Common myeloid progenitor, CD34-positive (primary cell): ENCODE data around the gene ZNF428.
A peak's percentile ranks its signal among the peaks of the same experiment; 100 is the strongest.

ENCODE experiments used
- CTCF ChIA-PET: fragments of 350-600 bp; sonication (Branson Sonifier 250); formaldehyde crosslinking; loops from one replicate; lab custom pipeline; 2021; ENCODE audit warnings: antibody characterized with exemption; lab: Charles Lee
- POLR2A ChIA-PET: fragments of 350-600 bp; sonication (Branson Sonifier 250); formaldehyde crosslinking; loops from one replicate; lab custom pipeline; 2021; ENCODE audit warnings: antibody characterized with exemption; lab: Charles Lee
- DNase-seq, 3 donors: peaks; one replicate each; pipeline versions ENCODE4 v3.0.0 to v3.0.0-alpha.2; 2013
- H3K27ac ChIP-seq, 2 experiments: 1 replicate in 1 of 2; 2 replicates in 1 of 2; pipeline ENCODE4 v1.7.0; 2013; ENCODE audit warnings: inconsistent platforms in 2 of 2, low read length in 2 of 2, mild to moderate bottlenecking in 2 of 2, low read depth in 1 of 2, moderate library complexity in 1 of 2; ENCODE audit not compliant: severe bottlenecking in 2 of 2, insufficient read depth in 1 of 2, poor library complexity in 1 of 2
- H3K27me3 ChIP-seq, 5 experiments: replicated peaks in 2 of 5; 1 replicate in 3 of 5; 2 replicates in 2 of 5; pipeline versions ENCODE4 v1.6.1 to v1.7.0; 2013; ENCODE audit warnings: low read length in 4 of 5, mild to moderate bottlenecking in 2 of 5, moderate library complexity in 2 of 5, inconsistent platforms in 1 of 5; ENCODE audit not compliant: insufficient read depth in 5 of 5, control insufficient read depth in 4 of 5
- H3K36me3 ChIP-seq, 4 experiments: 1 replicate in 2 of 4; 2 replicates in 2 of 4; pipeline versions ENCODE4 v1.6.1 to v1.7.0; 2013; ENCODE audit warnings: low read length in 3 of 4, control low read depth in 1 of 4, mild to moderate bottlenecking in 1 of 4; ENCODE audit not compliant: control insufficient read depth in 4 of 4, insufficient read depth in 4 of 4
- H3K4me1 ChIP-seq, 4 experiments: 1 replicate in 3 of 4; 2 replicates in 1 of 4; pipeline versions ENCODE4 v1.6.1 to v1.7.1; 2013; ENCODE audit warnings: low read length in 3 of 4, mild to moderate bottlenecking in 3 of 4, control low read depth in 1 of 4, inconsistent platforms in 1 of 4, moderate library complexity in 1 of 4; ENCODE audit not compliant: control insufficient read depth in 4 of 4, insufficient read depth in 4 of 4; ENCODE audit errors: control extremely low read depth in 1 of 4
- H3K4me3 ChIP-seq, 7 experiments: 1 replicate in 4 of 7; 2 replicates in 3 of 7; pipeline versions ENCODE4 v1.5.1 to v1.7.0; 2013; ENCODE audit warnings: mild to moderate bottlenecking in 7 of 7, low read length in 6 of 7, moderate library complexity in 6 of 7, inconsistent platforms in 2 of 7, low read depth in 2 of 7, control low read depth in 1 of 7; ENCODE audit not compliant: insufficient read depth in 4 of 7, control insufficient read depth in 1 of 7; ENCODE audit errors: extremely low read depth in 1 of 7
- H3K9me3 ChIP-seq, 5 experiments: 1 replicate in 4 of 5; 2 replicates in 1 of 5; pipeline versions ENCODE4 v1.6.1 to v1.7.1; 2013; ENCODE audit warnings: low read length in 4 of 5, mild to moderate bottlenecking in 2 of 5, inconsistent platforms in 1 of 5, low read depth in 1 of 5, moderate library complexity in 1 of 5; ENCODE audit not compliant: control insufficient read depth in 4 of 5, insufficient read depth in 2 of 5; ENCODE audit errors: control extremely low read depth in 1 of 5
- WGBS: methylation state at CpG from one replicate; pipeline ENCODE4 v1.1.5; 2013; ENCODE audit not compliant: insufficient coverage; 5-methylcytosine and 5-hydroxymethylcytosine counted together

The ZNF428 gene

GRCh38 chr19:43628646-43629326, 9.4 kb upstream of the ZNF428 start:
- CTCF ChIA-PET: interaction anchor here (1.2 to 1.7 kb wide), 4 partner anchors 8 to 29 kb away, joined by 3 to 4 read pairs (median 4); no protein-coding TSS in a partner anchor
- Histone ChIP-seq H3K9me3 (no peaks in the 10 kb centered on the region), H3K4me1 (peaks cover 0 to 12% (median 5%) of the 10 kb centered on the region in 4 experiments), H3K36me3 (no peaks in the 10 kb centered on the region), H3K27me3 (peaks cover 0 to 21% (median 5%) of the 10 kb centered on the region in 5 experiments), H3K27ac (no peak overlapping the region), H3K4me3 (no peak overlapping the region)
- WGBS: 100% methylated on average over 3 of the region's 3 CpGs
- no peak for DNase-seq
- POLR2A ChIA-PET: no interaction called here

GRCh38 chr19:43626838-43627237, 7.4 kb upstream of the ZNF428 start:
- peaks cover 0 to 21% (median 5%) of the 10 kb centered on the region in 5 experiments for H3K27me3 ChIP-seq
- POLR2A ChIA-PET: no interaction called here
- no peak for DNase-seq
- H3K4me1 ChIP-seq: peaks cover 0 to 12% (median 5%) of the 10 kb centered on the region in 4 experiments
- H3K4me3 ChIP-seq: no peak overlapping the region
- no peaks in the 10 kb centered on the region for H3K36me3 ChIP-seq
- H3K27ac ChIP-seq: no peak overlapping the region
- 49% methylated on average over 15 of the region's 17 CpGs for WGBS
- H3K9me3 ChIP-seq: no peaks in the 10 kb centered on the region
- CTCF ChIA-PET: interaction anchor here (0.9 to 3.6 kb wide), 6 partner anchors 8 to 91 kb away, joined by 3 to 24 read pairs (median 4); no protein-coding TSS in a partner anchor

- Histone ChIP-seq H3K4me3 (no peak overlapping the region), H3K36me3 (no peaks in the 10 kb centered on the region), H3K27ac (no peak overlapping the region), H3K9me3 (no peaks in the 10 kb centered on the region), H3K27me3 (peaks cover 0 to 21% (median 5%) of the 10 kb centered on the region in 5 experiments), H3K4me1 (peaks cover 0 to 12% (median 5%) of the 10 kb centered on the region in 4 experiments)
- 77% methylated on average over 22 of the region's 32 CpGs for WGBS
- ChIA-PET CTCF (interaction anchor here (0.9 to 3.6 kb wide), 8 partner anchors 9 to 91 kb away, joined by 3 to 24 read pairs (median 4); no protein-coding TSS in a partner anchor), POLR2A (no interaction called here)
- DNase-seq: peak; percentile 47 to 71 (median 61)
These were observed 6.6 kb upstream of the ZNF428 start for GRCh38 chr19:43625918-43626579.

- WGBS: 10% methylated on average over 13 of the region's 30 CpGs
- H3K27ac ChIP-seq: no peak overlapping the region
- POLR2A ChIA-PET: no interaction called here
- CTCF ChIA-PET: interaction anchor here (0.7 to 3.6 kb wide), 4 partner anchors 9 to 69 kb away, joined by 4 to 24 read pairs (median 6); no protein-coding TSS in a partner anchor
- H3K27me3 ChIP-seq: peaks cover 0 to 21% (median 5%) of the 10 kb centered on the region in 5 experiments
- H3K9me3 ChIP-seq: no peaks in the 10 kb centered on the region
- peak; percentile 87 to 95 (median 93) for DNase-seq
- H3K4me1 ChIP-seq: peaks cover 0 to 18% (median 10%) of the 10 kb centered on the region in 4 experiments
- H3K4me3 ChIP-seq: peak overlapping the region in 1 of 7 experiments; percentile 54
- no peaks in the 10 kb centered on the region for H3K36me3 ChIP-seq
These were observed 5.5 kb upstream of the ZNF428 start for GRCh38 chr19:43624933-43625332.

GRCh38 chr19:43623889-43624670, 4.7 kb upstream of the ZNF428 start:
- Histone ChIP-seq H3K4me3 (no peak overlapping the region), H3K4me1 (peaks cover 0 to 23% (median 15%) of the 10 kb centered on the region in 4 experiments), H3K27ac (no peak overlapping the region), H3K27me3 (peaks cover 0 to 21% (median 5%) of the 10 kb centered on the region in 5 experiments), H3K36me3 (no peaks in the 10 kb centered on the region), H3K9me3 (no peaks in the 10 kb centered on the region)
- peak in 1 of 3 donors; percentile 37 for DNase-seq
- CTCF ChIA-PET: interaction anchor here (0.6 to 3.6 kb wide), 6 partner anchors 10 to 71 kb away, joined by 3 to 24 read pairs (median 4); no protein-coding TSS in a partner anchor
- POLR2A ChIA-PET: no interaction called here
- WGBS: 94% methylated on average over 35 of the region's 35 CpGs

GRCh38 chr19:43622956-43623355, 3.5 kb upstream of the ZNF428 start:
- CTCF ChIA-PET: interaction anchor here (1.7 kb wide), 1 partner anchor 9 kb away, joined by 8 read pairs; no protein-coding TSS in a partner anchor
- Histone ChIP-seq H3K36me3 (no peaks in the 10 kb centered on the region), H3K4me1 (peaks cover 2 to 33% (median 25%) of the 10 kb centered on the region in 4 experiments), H3K9me3 (no peaks in the 10 kb centered on the region), H3K27me3 (peaks cover 0 to 21% (median 5%) of the 10 kb centered on the region in 5 experiments), H3K4me3 (no peak overlapping the region), H3K27ac (no peak overlapping the region)
- no CpG with 5 or more reads among the region's 1 CpG for WGBS
- no peak for DNase-seq
- POLR2A ChIA-PET: no interaction called here
